HG03469 (cell line): ENCODE results near the gene DNAH14.
"Not testable (repeated sequence)": the region's sequence is repeated elsewhere in the genome, so short reads cannot be mapped to it uniquely, and the experiment has no call there.

Experiments used
- ATAC-seq: cut with Tn5 transposase; IDR thresholded peaks from one replicate; pipeline ENCODE4 v1.9.1; 2021; ENCODE audit warnings: mild to moderate bottlenecking, moderate library complexity, moderate number of reproducible peaks; ENCODE audit not compliant: unreplicated experiment

The DNAH14 gene

DNA sequence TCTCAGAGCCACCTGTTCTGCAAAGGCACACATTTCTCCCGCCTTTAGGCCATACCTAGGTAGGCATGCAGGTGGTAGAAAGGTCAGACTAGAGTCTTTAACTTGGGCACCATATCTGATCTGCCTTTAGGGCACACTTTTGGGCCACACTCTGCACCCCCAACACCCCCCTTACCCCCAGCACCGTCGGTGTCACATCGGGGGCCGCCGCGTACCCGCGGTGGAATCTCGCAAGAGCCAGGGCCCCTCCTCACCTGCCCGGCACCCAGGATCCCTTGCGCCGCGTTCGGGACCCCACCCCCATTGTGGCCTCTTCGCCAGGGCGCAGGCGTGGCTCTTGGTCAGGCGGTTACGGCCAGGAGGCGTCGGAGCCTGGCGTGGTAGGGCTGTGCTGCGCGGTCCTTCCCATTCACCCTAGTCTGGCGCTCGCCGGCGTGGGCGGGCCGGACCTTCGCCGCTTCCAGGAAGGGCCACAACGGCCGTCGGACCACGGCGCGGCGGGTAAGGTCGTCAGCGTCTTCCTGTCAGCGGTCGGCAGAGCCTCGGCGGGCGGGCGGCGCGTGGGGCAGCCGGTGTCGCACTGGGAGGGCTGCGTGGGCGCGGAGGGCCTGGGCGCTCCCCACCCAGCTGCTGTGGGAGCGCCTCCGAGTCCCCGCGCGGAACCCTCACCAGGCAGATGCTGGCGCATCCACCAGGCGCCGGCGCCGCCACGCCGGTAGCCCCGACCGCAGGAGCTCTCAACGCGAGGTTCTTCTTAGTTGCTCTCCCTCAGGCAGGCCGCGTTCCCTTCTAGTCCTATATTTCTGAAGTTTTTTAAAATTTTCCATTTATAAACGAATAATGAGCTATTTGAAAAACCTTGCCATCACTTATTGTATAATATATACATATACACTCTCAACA, at the start of gene DNAH14:
DNAH14 (plus strand) TSS at position 341 of the 903 bp plus-strand sequence. CDS start 23,028 bp downstream, outside the sequence.
- ATAC-seq, result no peak

DNA sequence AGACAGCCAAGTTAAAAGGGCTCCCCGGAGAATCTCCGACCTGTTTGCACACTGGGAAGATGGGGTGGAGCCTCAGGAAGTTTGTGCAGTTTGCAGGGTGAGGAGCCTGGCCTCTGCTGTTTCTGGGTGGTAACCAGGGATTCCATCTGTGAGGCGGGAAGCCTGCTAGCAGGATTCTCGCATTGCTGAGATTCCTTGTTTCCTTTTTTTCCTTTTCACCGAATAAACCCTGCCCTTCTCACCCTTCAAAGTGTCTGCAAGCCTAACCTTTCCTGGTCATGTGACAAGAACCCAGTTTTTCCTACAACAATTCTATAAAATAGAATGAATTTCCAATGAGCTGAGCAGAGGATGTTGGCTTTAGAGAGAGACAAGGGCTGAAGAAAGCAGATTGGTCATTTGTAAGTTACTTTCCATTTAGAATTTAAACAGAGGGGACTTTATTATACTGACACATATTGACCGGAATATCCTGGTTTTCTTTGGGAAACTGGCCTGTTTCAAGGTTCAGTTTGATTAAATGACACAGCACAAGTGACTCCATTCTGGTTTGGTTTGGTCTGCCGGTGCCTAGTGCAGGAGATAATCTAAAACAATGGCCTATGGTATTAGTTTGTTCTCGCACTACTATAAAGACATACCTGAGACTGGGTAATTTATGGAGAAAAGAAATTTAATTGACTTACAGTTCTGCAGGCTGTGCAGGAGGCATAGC, 48.7 kb upstream of the DNAH14 start:
- no peak for ATAC-seq

DNA sequence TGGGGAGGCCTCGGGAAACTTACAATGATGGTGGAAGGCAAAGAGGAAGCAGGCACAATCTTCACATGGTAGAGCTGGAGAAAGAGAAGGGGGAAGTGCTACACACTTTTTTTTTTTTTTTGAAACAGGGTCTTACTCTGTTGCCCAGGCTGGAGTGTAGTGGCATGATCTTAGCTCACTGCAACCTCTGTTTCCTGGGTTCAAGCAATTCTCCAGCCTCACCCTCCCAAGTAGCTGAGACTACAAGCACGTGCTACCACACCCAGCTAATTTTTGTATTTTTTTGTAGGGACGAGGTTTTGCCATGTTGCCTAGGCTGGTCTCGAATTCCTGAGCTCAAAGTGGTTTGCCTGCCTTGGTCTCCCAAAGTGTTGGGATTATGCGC, 48.2 kb upstream of the DNAH14 start:
- not testable (repeated sequence) for ATAC-seq

DNA sequence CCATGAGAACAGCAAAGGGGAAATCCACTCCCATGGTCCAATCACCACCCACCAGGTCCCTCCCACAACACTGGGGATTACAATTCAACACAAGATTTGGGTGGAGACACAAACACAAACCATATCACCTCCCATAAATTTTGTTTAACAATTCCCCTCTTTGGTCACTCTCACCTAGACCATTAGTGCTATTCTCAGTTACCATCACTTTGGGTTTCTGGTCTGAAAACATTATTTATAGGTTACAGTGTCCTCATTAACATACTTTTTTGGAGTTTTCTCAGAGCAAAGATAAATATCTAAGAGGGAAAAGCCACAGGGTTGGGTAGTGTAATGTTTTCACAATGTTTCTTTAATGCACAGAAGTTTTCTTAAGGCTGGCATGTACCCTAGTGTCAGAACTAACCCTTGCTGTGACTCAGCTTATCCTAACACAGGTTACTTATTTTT, 47.7 kb upstream of the DNAH14 start:
- no peak for ATAC-seq

DNA sequence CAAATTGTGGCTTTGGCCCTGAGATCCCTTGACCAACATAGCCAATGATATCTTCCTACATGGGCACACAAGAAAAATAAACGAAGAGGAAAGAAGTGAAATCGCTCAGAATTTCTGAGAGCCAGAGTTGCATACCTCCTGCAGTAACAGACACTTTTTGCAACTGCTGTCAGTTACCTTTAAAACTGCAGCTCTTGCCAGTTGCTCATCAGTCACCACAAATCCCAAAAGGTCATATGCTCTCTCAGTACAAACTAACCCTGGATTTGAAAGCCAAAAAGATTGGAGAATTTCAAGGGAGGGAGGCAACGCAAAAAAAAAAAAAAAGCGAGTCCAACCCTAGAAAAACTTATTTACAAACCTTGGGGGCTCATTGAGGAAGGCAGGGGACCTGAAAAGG, 47.2 kb upstream of the DNAH14 start:
- ATAC-seq, result no peak

DNA sequence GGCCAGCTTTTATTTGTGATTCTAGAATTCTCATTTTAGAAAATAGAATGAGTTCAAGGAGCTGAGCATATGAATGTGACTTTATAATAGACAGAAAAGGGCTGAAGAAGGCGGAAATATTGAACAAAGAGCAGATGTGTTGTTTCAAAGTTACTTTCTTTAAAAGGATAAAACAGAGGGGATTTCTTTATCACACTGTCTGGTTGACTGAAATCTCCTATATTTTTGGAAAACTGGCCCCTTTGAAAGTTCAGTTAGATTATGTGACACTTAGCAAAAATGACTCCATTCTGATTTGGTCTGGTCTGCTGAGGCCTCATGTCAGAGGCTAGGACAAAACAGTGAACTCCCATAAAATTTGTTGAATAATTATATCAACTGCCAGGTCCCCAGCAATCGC, 46.4 kb upstream of the DNAH14 start:
- no peak for ATAC-seq

DNA sequence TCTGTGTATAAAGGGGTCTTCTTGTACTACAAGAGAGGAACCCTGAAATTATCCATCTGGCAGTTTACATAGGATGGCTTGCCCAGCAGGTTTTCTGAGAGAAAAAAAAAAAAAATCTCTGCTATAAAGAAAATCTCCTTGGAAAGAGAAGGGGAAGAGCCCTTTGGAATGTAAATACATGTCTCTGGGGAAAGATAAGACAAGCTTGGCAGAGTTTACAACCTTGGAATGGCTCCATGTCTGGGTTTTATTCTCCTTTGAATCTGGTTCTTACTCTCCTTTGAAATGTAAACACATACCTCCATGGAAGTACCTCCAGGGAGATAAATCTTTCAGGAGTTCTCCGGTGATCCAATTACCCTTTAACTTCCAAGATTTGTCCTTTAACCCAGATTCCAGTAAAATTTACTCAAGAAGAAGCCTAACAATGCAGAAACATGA, 45.1 kb upstream of the DNAH14 start:
- no peak for ATAC-seq

DNA sequence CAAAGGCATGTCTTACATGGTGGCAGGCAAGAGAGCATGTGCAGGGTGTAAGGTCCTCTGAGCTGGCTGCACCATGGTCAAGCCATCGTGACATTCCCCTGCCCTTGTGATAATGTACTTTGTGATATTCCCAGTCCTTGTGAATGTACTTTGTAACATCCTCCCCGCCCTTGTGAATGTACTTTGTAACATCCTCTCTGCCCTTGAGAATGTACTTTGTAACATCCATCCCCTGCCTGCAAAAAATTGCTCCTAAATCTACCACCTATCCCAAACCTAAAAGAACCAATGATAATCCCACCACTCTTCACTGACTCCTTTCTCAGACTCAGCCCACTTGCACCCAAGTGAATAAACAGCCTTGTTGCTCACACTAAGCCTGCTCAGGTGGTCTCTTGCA, 44.1 kb upstream of the DNAH14 start:
- not testable (repeated sequence) for ATAC-seq

DNA sequence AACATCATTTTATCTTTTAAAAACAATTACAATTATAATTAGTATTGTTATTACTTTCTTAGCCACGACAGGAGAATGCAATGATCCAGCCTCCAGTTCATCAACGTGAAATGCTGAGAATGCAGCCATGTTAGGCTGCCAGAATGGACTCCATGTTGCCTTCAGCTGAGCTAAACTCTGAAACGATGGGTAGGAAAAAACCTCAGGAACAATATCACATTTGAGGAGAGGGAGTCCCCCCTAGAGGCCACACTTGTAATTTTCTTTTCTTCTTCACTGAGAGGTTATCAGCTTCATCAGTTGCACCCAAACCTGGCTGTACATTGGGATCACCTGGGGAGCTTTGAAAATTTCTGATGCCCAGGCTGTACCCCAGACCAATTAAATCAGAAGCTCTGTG, 34.6 kb upstream of the DNAH14 start:
- ATAC-seq, result no peak

DNA sequence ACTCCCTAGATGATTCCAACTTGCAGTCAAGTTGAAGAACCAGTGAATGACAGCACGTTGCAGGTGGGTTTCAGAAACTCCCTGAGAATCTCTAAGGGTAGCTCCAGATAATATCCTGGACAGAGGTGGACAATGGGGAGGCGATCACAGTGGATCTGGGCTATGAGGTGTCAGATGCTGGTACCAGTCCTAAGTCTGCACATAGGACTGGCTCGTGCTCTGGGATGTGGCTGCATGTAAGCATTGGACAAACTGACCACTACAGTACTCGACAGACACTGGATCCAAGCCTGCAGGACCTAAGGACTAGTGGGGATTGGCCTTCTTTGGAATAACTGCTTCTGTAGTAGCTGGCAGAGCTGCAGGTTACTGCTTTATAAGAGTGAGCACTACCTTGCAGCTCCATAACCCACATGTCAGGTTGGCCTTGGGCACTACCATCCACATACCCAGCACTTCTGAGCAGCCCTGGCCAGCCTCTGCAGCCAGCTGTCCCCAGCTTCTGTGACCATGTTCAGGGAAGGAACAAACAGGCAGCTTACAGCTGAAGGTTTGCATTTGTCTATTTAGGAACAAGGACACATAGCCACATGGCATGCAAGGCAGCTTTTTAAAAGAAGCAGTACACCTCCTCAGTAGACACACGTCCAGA, 33.2 kb upstream of the DNAH14 start:
- ATAC-seq, result no peak

DNA sequence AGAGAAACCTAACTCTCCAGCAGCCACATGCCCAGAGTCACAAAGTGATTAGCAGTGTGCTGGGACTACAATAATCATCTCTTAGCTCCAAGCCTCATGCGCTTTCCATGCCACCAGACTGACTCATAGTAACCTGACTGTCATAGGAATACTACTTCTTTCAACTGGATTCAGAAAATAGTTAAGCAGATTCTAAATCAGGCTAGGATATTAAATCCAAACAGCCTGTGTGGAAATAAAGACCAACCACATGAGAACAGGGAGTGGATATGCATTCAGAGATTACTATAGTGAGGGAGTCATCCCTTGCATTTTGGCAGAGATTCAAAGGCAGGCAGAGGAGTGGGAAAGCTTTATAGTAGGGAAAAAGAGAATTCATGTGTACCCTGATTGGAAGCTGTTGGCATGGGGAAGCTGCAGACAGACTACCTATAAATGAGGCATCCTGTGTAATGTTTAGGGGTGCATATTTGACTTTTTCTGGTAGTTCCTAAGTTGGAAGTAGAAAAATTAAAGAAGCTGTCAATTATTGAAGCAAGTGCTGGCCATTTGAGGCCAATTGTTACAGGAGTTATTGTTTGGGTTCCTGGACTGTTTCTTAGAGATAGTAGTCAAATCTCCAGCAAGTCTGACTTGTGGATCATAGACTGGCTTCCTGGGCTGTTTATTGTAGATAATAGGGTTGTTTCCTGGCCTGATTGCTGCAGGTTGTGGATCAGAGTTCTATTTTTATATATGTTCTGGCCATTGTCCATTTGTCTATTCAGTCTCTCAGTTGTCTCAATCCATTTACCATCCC, 31.7 kb upstream of the DNAH14 start:
- ATAC-seq, result no peak

DNA sequence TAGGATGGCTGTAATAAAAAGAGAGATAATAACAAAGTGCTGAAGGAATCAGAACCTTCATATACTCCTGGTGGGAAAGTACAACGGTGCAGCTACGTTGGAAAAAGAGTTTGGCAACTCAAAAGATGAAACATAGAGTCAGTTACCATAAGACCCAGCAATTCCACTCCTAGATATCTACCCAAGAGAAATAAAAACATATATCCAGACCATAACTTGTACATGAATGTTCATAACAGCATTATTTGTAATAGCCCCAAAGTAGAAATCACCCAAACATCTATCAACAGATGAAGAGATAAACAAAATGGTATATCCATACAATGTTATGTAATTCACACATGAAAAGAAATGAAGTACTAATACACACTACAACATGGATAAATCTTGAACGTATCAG, 30.5 kb upstream of the DNAH14 start:
- ATAC-seq, result no peak

DNA sequence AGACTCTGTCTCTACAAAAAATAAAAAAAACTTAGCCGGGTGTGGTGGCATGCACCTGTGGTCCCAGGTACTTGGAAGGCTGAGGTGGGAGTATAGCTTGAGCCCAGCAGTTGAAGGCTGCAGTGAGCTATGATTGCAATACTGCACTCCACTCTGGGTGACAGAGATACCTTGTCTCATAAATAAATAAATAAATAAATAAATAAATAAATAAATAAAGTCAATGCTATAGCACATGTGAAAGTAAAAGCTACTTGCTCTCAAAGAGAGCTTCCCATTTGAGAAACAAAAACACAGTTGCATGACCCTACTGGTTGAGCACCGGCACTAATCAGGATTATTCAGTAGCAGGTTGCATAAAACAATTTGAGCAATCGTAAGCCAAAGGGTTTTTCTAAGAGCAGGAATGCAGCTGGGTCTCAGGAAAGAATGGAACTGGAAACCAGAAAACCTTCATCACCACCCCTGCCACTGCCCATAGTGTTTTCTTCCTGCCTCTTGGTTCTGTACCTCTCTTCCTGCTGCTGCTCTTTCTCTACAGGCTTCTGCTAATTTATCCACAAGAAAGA, 29.3 kb upstream of the DNAH14 start:
- ATAC-seq, result no peak

DNA sequence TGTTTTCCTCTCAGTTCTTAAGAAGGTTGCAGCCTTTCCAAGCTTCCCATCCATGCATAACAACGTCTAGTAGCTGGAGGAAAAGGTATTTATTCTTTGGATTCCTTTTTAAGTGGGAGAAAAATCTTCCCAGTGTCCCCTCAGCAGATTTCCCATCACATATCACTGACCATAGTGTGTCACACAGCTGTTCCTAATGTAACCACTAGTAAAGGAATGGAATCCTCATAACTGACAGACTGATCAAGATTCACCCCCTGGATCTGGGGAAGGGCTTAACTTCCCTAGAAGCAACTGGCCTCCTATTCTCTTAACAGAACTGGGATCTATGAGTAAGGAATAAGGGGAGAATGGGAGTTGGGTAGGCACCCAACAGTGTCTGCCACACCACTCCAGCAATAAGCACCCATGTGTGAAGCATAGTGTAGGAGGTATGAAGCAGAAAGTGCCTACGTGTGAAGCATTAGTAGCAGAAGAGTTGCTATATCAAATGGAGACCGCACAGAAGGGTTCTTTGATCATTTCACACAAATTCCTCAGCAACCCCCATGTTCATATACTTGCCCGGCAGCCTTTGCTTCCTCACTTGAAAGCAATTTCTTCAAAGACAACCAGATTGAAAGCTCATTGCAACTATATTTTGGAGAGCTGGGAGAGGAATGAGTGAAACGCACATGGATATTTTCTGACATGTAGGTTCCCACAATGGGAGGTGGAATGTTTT, 28.2 kb upstream of the DNAH14 start:
- ATAC-seq, result no peak

DNA sequence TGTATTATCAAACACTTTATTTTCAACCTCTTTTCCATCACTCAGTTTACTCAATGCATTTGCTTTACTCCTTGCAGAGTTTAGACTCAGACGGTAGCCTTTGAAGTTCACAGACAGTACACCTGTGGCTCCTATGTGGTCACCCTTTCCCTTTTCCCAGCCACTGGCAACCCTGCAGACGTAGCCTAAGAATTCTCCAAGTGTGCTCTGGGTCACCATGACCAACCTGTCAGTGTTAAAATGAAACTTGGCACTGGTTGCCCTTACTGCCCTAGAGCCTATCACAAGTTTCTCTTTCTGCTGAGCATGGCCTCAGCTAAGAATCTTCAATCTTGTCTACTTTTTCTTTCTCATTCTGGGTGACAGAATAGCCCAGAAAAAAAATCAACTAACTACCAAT, 25.5 kb upstream of the DNAH14 start:
- ATAC-seq, result no peak

DNA sequence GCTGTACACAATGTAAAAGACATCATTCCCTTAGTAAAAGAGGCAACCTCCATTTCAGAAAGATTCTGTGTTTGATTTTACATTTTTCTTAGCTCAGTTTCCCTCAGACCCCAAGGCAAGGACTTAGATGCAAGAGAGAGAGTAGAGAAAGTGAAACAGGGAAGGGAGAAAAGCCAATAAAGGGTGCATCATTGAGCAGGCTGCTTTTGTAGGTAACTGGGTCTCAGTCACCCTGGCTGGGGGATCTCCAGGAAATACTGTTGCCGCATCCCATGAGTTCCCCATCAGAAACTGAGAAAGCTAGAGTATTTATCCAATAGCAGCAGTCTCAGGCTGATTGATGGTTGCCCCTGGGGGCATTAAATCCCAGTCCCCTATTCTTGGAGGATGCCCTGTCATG, 23.1 kb upstream of the DNAH14 start:
- ATAC-seq, result no peak

DNA sequence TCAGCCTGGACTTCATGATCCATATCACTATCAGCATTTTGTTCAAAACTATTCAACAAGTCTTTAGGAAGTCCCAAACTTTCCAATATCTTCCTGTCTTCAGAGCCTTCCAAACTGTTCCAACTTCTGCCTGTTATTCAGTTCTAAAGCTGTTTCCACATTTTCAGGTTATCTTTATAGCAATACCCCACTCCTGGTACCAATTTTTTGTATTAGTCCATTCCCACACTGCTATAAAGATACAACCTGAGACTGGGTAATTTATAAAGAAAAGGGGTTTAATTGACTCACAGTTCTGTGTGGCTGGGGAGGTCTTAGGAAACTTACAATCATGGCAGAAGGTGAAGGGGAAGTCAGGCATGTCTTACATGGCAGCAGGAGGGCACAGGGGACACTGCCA, 18.3 kb upstream of the DNAH14 start:
- ATAC-seq, result no peak

DNA sequence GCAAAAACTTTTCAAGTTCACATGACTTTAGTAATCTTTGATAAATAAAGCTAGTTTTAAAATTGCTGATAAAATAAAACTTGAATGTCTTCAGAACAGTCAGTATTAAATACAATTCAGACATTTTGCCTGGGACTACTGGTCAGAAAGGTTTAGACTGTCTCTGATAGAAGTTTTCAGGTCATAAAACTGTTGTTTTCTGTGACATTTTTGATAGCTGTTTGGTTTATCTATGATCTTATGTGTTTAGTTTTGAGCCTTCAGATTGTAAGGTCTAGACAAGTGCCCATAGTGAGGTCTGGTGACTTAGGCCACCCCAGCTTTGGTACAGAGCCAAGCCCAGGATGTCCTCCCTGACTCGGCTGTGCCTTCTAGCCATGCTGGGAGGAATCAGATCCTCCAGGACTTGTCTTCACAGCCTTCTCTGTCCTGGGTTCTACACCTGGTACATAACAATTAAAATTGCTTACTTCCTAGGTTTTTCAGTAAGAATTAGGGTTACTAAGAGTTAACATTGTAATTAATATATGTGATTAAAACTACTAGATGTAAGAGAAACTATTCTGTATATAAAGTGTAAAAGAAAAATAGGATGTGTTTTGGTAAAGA, 15.1 kb upstream of the DNAH14 start:
- ATAC-seq, result no peak

DNA sequence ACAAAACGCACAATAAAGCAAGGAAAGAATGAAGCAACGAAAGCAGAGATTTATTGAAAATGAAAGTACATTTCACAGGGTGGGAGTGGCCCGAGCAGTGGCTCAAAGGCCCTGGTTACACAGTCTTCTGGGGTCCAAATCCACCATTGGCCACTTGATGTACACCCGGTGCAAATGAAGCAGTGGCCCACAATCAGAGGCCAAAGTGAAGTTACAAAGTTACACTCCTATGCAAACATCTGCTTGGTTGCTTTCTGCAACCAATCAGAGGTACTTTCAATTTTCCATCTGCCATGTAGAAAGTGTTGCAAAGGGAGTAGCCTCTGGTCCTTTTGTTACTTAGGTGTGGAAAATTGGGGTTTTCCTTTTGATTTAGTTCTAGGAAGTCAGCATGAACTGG, 10.0 kb upstream of the DNAH14 start:
- ATAC-seq, result no peak
